K562 (cell line): Measurements from ENCODE around the gene ADRM1. TPM values are rescaled to one million over a fixed set of nuclear protein-coding genes. Genes with fewer than 3 reads are reported as not detected.

Source experiments
- ATAC-seq: fragments of 200-7000 bp; cut with Tn5 transposase; 3 replicates; pipeline ENCODE4 v1.9.1; 2020; ENCODE audit warnings: moderate library complexity
- BruUV-seq: library from RNA; stranded (reverse); fragments of 400-500 nt; replicated peaks from 2 replicates; lab custom pipeline; 2021; lab: Mats Ljungman, UMichigan
- CTCF ChIA-PET: fragments of 300-600 bp; formaldehyde crosslinking; extraction: SDS; loops from one replicate; lab custom pipeline; 2021; ENCODE audit warnings: low intra/inter-chr PET ratio; lab: Yijun Ruan, JAX
- POLR2A ChIA-PET: fragments of 300-600, 350-650 bp; sonication (Branson Sonifier 250); formaldehyde crosslinking; extraction: SDS; loops from one replicate; lab custom pipeline; 2021; ENCODE audit warnings: antibody characterized with exemption, inconsistent platforms; lab: Yijun Ruan, JAX
- DNase-seq, 4 experiments: peaks; one replicate each; pipeline versions ENCODE4 v3.0.0 to v3.0.0-alpha.2; 2011 to 2018; ENCODE audit warnings: low spot score in 3 of 4, mixed read lengths in 3 of 4; ENCODE audit errors: extremely low read depth in 1 of 4
- FAIRE-seq: peaks from 2 replicates; lab custom pipeline; 2011; peaks lifted over from hg19 to GRCh38; lab: Jason Lieb, UNC
- H2AFZ ChIP-seq: 2 replicates; pipeline ENCODE4 v1.6.0; 2011; ENCODE audit warnings: low read depth, low read length, control low read depth, inconsistent platforms
- H3K27ac ChIP-seq: fragments of 200-600 bp; 3 replicates; pipeline ENCODE4 v1.8.0; 2011; ENCODE audit warnings: low read depth, mild to moderate bottlenecking, control low read depth, inconsistent platforms, low read length, moderate library complexity, mixed read lengths; ENCODE audit errors: extremely low read depth
- H3K27me3 ChIP-seq, 2 experiments: fragments of 300-600 bp in 1 of 2; 2 replicates in 1 of 2; 3 replicates in 1 of 2; pipeline versions ENCODE4 v1.6.0 to v1.8.0; 2011; ENCODE audit warnings: inconsistent platforms in 2 of 2, low read length in 2 of 2, mild to moderate bottlenecking in 1 of 2, mixed read lengths in 1 of 2, moderate library complexity in 1 of 2; ENCODE audit not compliant: control insufficient read depth in 2 of 2, insufficient read depth in 2 of 2
- H3K36me3 ChIP-seq: fragments of 300-600 bp; 3 replicates; pipeline ENCODE4 v1.8.0; 2011; ENCODE audit warnings: mild to moderate bottlenecking, low read length, inconsistent platforms; ENCODE audit not compliant: control insufficient read depth, insufficient read depth
- H3K4me1 ChIP-seq, 2 experiments: fragments of 200-600 bp in 1 of 2; replicated peaks in 1 of 2; 2 replicates in 1 of 2; 3 replicates in 1 of 2; pipeline versions ENCODE4 v1.5.1 to v1.8.0; 2011; ENCODE audit warnings: inconsistent platforms in 2 of 2, low read length in 2 of 2, mild to moderate bottlenecking in 1 of 2, mixed read lengths in 1 of 2, moderate library complexity in 1 of 2; ENCODE audit not compliant: control insufficient read depth in 2 of 2, insufficient read depth in 2 of 2
- H3K4me2 ChIP-seq: 2 replicates; pipeline ENCODE4 v1.6.1; 2011; ENCODE audit warnings: low read length, control low read depth, inconsistent platforms, mixed read lengths; ENCODE audit not compliant: insufficient read depth
- H3K4me3 ChIP-seq: fragments of 200-600 bp; sonication (generic), shearing (Covaris generic); 2 replicates; pipeline ENCODE4 v1.5.1; 2016; ENCODE audit warnings: control low read depth, inconsistent platforms
- H3K79me2 ChIP-seq: fragments of 200-600 bp; 3 replicates; pipeline ENCODE4 v1.8.0; 2011; ENCODE audit warnings: low read length, inconsistent platforms; ENCODE audit not compliant: control insufficient read depth, insufficient read depth
- H3K9ac ChIP-seq, 2 experiments: 2 replicates each; pipeline versions ENCODE4 v1.6.0 to v1.6.1; 2011; ENCODE audit warnings: low read depth in 2 of 2, low read length in 2 of 2, control low read depth in 1 of 2, inconsistent platforms in 1 of 2, mild to moderate bottlenecking in 1 of 2, mixed read lengths in 1 of 2; ENCODE audit not compliant: insufficient read depth in 1 of 2
- H3K9me1 ChIP-seq: one replicate; pipeline ENCODE4 v1.6.0; 2011; ENCODE audit warnings: inconsistent platforms, mild to moderate bottlenecking, low read length, moderate library complexity; ENCODE audit not compliant: control insufficient read depth, insufficient read depth
- H3K9me3 ChIP-seq: replicated peaks from 2 replicates; pipeline ENCODE4 v1.5.1; 2011; ENCODE audit warnings: low read depth, low read length, inconsistent platforms; ENCODE audit not compliant: control insufficient read depth, insufficient read depth
- H4K20me1 ChIP-seq: replicated peaks from 2 replicates; pipeline ENCODE4 v1.6.1; 2011; ENCODE audit warnings: low read length, inconsistent platforms, mixed read lengths; ENCODE audit not compliant: control insufficient read depth, insufficient read depth
- HNRNPL ChIP-seq: fragments of 200-400 bp; formaldehyde crosslinking; IDR thresholded peaks from 2 replicates; pipeline ENCODE4 v1.6.1; 2017; ENCODE audit warnings: low read depth, mild to moderate bottlenecking, low read length
- REST ChIP-seq, 2 experiments: fragments of 450-650 bp; formaldehyde crosslinking in 1 of 2; IDR thresholded peaks; 2 replicates each; pipeline versions ENCODE4 v1.4.0 to v1.6.1; 2014 to 2020; ENCODE audit warnings: mild to moderate bottlenecking in 2 of 2, borderline replicate concordance in 1 of 2, low read depth in 1 of 2
- SMAD3 ChIP-seq: fragments of 450-650 bp; formaldehyde crosslinking; conservative IDR thresholded peaks from 2 replicates; pipeline ENCODE4 v1.4.0; 2020; ENCODE audit warnings: mild to moderate bottlenecking
- STAT6 ChIP-seq: sonication (generic); formaldehyde crosslinking; IDR thresholded peaks from 2 replicates; pipeline ENCODE4 v1.8.1; 2023; ENCODE audit warnings: mild to moderate bottlenecking, missing genetic modification reagents
- TEAD2 ChIP-seq: fragments of 450-650 bp; IDR thresholded peaks from 2 replicates; pipeline ENCODE4 v1.6.1; 2016; ENCODE audit warnings: missing genetic modification characterization, control low read depth, missing compliant biosample characterization
- TRIM24 ChIP-seq, 2 experiments: fragments of 450-650 bp; IDR thresholded peaks; 2 replicates each; pipeline ENCODE4 v1.6.1; 2016
- ZFP30 ChIP-seq: fragments of 250-450 bp; sonication (Bioruptor Pico); IDR thresholded peaks from 2 replicates; pipeline ENCODE4 v1.8.0; 2022; ENCODE audit warnings: moderate library complexity, mild to moderate bottlenecking, inconsistent platforms, borderline replicate concordance
- WGBS: fragments of 100-300 bp; shearing (Covaris generic); methylation state at CpG from one replicate; pipeline ENCODE4 v1.1.6; 2016; ENCODE audit warnings: low coverage, mixed read lengths; ENCODE audit not compliant: insufficient coverage; ENCODE audit errors: missing lambda C conversion rate; 5-methylcytosine and 5-hydroxymethylcytosine counted together
- in situ Hi-C: fragments of 300-500 bp; cut with MboI; formaldehyde crosslinking; loops from 4 replicates; pipeline ENCODE4 v1.15.0; 2018; ENCODE audit warnings: inconsistent platforms, mixed read lengths
- intact Hi-C: fragments of 100-400 bp; cut with micrococcal nuclease; formaldehyde crosslinking; loops from 2 replicates; pipeline ENCODE4 v1.14.2; 2022
- polyA plus RNA-seq, 8 experiments: library from polyadenylated mRNA; depleted of rRNA in 4 of 8; stranded (reverse) in 5 of 8; unstranded in 3 of 8; fragments of >200 nt; fragmentation: Nextera tagmentation in 2 of 8; fragmentation: Illumina TruSeq in 1 of 8; extraction: Ambion mirVana in 2 of 8; extraction: Trizol in 1 of 8; gene quantifications; 2 replicates each; pipeline versions ENCODE4 v1.2.1 to v1.2.3, GENCODE V29; 2011 to 2014; ENCODE audit warnings: inconsistent platforms in 1 of 8, missing spikeins in 1 of 8
- total RNA-seq, 7 experiments: library from RNA; depleted of rRNA in 6 of 7; stranded (reverse); fragments of >200 nt in 6 of 7; fragmentation: Illumina TruSeq in 2 of 7; extraction: Trizol in 2 of 7; gene quantifications; 2 replicates each; pipeline versions ENCODE4 v1.2.1 to v1.2.3, GENCODE V29; 2011 to 2021; ENCODE audit warnings: low replicate concordance in 1 of 7
- TF ChIP-seq, protein P1 (sequence below), 2 experiments: IDR thresholded peaks; 2 replicates each; pipeline ENCODE4 v1.6.1; 2011; ENCODE audit warnings: borderline replicate concordance in 1 of 2, control low read depth in 1 of 2, low read depth in 1 of 2, low read length in 1 of 2, mild to moderate bottlenecking in 1 of 2, mixed read lengths in 1 of 2, moderate library complexity in 1 of 2; ENCODE audit not compliant: insufficient read depth in 1 of 2, insufficient read length in 1 of 2, poor library complexity in 1 of 2, severe bottlenecking in 1 of 2; ENCODE audit errors: extremely low read depth in 1 of 2

ADRM1 gene
- total and polyA plus RNA-seq, 9 of the 15 experiments (the other 6 are each of a cell fraction or from before 2014, with no cell fraction given), result 5.0 to 223 (median 67.4) TPM

DNA sequence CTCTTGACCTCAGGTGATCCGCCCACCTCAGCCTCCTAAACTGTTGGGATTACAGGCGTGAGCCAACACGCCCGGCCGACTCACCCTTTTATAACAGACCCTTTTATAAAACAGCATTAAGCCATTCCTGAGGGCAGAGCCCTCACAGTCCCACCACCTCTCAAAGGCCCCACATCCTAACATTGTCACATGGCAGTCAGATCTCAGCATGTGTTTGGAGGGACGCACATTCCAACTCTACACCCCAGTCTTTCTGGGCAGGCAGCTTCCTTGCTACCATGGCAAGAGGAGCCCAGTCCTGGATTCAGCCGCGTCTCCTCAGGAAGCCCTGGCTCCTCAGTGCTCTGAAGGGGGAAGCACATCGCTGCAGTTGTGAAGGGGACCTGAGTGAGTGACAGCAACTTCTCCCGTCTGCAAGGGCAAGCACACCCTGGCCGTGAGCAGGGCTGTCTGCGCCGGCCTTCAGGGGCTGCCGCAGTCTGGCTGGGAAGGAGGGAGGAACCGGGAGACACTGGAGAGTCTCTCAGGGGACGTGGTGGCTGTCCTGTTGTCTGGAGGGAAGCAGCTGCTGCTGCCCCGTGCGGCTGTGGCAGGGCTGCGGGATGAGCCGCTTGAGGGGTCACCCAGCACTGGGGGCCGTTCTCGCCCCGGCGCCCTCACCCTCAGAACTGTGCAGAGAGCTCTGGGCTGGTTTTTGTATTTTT is 48.6 kb upstream of the ADRM1 start:
- 69% methylated on average over 24 of the region's 24 CpGs for WGBS
- peaks cover 11% of the 10 kb centered on the region; the same call in 2 of the 3 replicates for H3K36me3 ChIP-seq
- intact Hi-C loops (no loop called here), in situ Hi-C loops (no loop called here)
- H3K4me2 ChIP-seq, result no peak overlapping the region
- H3K27me3 ChIP-seq, result no peaks in the 10 kb centered on the region
- no TSS peak for BruUV-seq
- no peak overlapping the region for H2AFZ ChIP-seq
- H3K79me2 ChIP-seq, result peaks cover 19% of the 10 kb centered on the region
- H4K20me1 ChIP-seq, result peaks cover 28% of the 10 kb centered on the region
- H3K4me1 ChIP-seq, result peaks cover 0 to 17% of the 10 kb centered on the region in 2 experiments; a peak in 2 of 5 replicates
- peaks cover 6% of the 10 kb centered on the region for H3K9me1 ChIP-seq
- ChIA-PET CTCF (no interaction called here), POLR2A (interaction anchor here (0.6 to 1.3 kb wide), 3 partner anchors 10 to 64 kb away, joined by 3 read pairs; partner anchors contain the start of gene OSBPL2)
- FAIRE-seq, result no peak
- ATAC-seq, result no peak; the same call in 1 of the 3 replicates
- DNase-seq, result no peak
- no peak overlapping the region for H3K27ac ChIP-seq
- no peak overlapping the region for H3K4me3 ChIP-seq
- H3K9ac ChIP-seq, result no peak overlapping the region
- H3K9me3 ChIP-seq, result no peaks in the 10 kb centered on the region
- TF ChIP-seq REST (IDR thresholded peaks at IDR 0.05; ENCODE audit: borderline replicate concordance), result no peak
- TF ChIP-seq REST (CRISPR knock-in tag; IDR thresholded peaks at IDR 0.05; ENCODE audit: low read depth), result no peak
- TF ChIP-seq HNRNPL, result no peak
- TF ChIP-seq TRIM24 (IDR thresholded peaks at IDR 0.05), result no peak
- TF ChIP-seq TEAD2 (tag), result no peak
- TF ChIP-seq SMAD3, result no peak
- no peak for TF ChIP-seq ZFP30
- TF ChIP-seq, protein P1, sequence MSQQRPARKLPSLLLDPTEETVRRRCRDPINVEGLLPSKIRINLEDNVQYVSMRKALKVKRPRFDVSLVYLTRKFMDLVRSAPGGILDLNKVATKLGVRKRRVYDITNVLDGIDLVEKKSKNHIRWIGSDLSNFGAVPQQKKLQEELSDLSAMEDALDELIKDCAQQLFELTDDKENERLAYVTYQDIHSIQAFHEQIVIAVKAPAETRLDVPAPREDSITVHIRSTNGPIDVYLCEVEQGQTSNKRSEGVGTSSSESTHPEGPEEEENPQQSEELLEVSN (IDR thresholded peaks at IDR 0.05; ENCODE audit: borderline replicate concordance in 1 of 2, extremely low read depth in 1 of 2, insufficient read depth in 1 of 2, insufficient read length in 1 of 2, low read depth in 1 of 2, low read length in 1 of 2, poor library complexity in 1 of 2, severe bottlenecking in 1 of 2), result no peak
- no peak for TF ChIP-seq STAT6
